Measurements from ENCODE around the gene PIP4K2C.

Gene PIP4K2C

GRCh38 chr12:57574795-57575194 is 16.2 kb upstream of the PIP4K2C start:
- no peak overlapping the region for H3K4me3 ChIP-seq (ENCODE audit: low read depth in 1 of 5, low read length in 5 of 5)
- H3K4me1 ChIP-seq (ENCODE audit: control insufficient read depth in 5 of 5, insufficient read depth in 5 of 5, low read length in 5 of 5), result no peaks in the 10 kb centered on the region
- H3K9me3 ChIP-seq (ENCODE audit: control insufficient read depth in 5 of 5, low read length in 5 of 5), result no peaks in the 10 kb centered on the region
- no peak overlapping the region for H3K27ac ChIP-seq (ENCODE audit: low read depth, low read length)
- H3K9ac ChIP-seq (ENCODE audit: low read length in 5 of 5), result no peak overlapping the region
- H3K36me3 ChIP-seq (ENCODE audit: control insufficient read depth in 5 of 5, insufficient read depth in 5 of 5, low read length in 5 of 5), result no peaks in the 10 kb centered on the region
- H3K27me3 ChIP-seq (ENCODE audit: control insufficient read depth in 5 of 5, insufficient read depth in 4 of 5, low read length in 5 of 5), result peaks cover 0 to 6% (median 5%) of the 10 kb centered on the region in 5 donors

GRCh38 chr12:57575771-57576612 is 15.0 kb upstream of the PIP4K2C start:
- Histone ChIP-seq H3K4me3 (ENCODE audit: low read depth in 1 of 5, low read length in 5 of 5) (no peak overlapping the region), H3K9me3 (ENCODE audit: control insufficient read depth in 5 of 5, low read length in 5 of 5) (no peaks in the 10 kb centered on the region), H3K4me1 (ENCODE audit: control insufficient read depth in 5 of 5, insufficient read depth in 5 of 5, low read length in 5 of 5) (no peaks in the 10 kb centered on the region), H3K9ac (ENCODE audit: low read length in 5 of 5) (no peak overlapping the region), H3K27me3 (ENCODE audit: control insufficient read depth in 5 of 5, insufficient read depth in 4 of 5, low read length in 5 of 5) (peaks cover 0 to 6% (median 5%) of the 10 kb centered on the region in 5 donors), H3K36me3 (ENCODE audit: control insufficient read depth in 5 of 5, insufficient read depth in 5 of 5, low read length in 5 of 5) (no peaks in the 10 kb centered on the region), H3K27ac (ENCODE audit: low read depth, low read length) (no peak overlapping the region)

- H3K27me3 ChIP-seq (ENCODE audit: control insufficient read depth in 5 of 5, insufficient read depth in 4 of 5, low read length in 5 of 5), result peaks cover 0 to 8% (median 6%) of the 10 kb centered on the region in 5 donors
- H3K9me3 ChIP-seq (ENCODE audit: control insufficient read depth in 5 of 5, low read length in 5 of 5), result no peaks in the 10 kb centered on the region
- H3K27ac ChIP-seq (ENCODE audit: low read depth, low read length), result no peak overlapping the region
- H3K4me3 ChIP-seq (ENCODE audit: low read depth in 1 of 5, low read length in 5 of 5), result no peak overlapping the region
- H3K4me1 ChIP-seq (ENCODE audit: control insufficient read depth in 5 of 5, insufficient read depth in 5 of 5, low read length in 5 of 5), result no peaks in the 10 kb centered on the region
- no peaks in the 10 kb centered on the region for H3K36me3 ChIP-seq (ENCODE audit: control insufficient read depth in 5 of 5, insufficient read depth in 5 of 5, low read length in 5 of 5)
- H3K9ac ChIP-seq (ENCODE audit: low read length in 5 of 5), result no peak overlapping the region
These were observed 14.3 kb upstream of the PIP4K2C start for GRCh38 chr12:57576613-57577160.

- Histone ChIP-seq H3K9ac (ENCODE audit: low read length in 5 of 5) (no peak overlapping the region), H3K4me3 (ENCODE audit: low read depth in 1 of 5, low read length in 5 of 5) (no peak overlapping the region), H3K4me1 (ENCODE audit: control insufficient read depth in 5 of 5, insufficient read depth in 5 of 5, low read length in 5 of 5) (no peaks in the 10 kb centered on the region), H3K36me3 (ENCODE audit: control insufficient read depth in 5 of 5, insufficient read depth in 5 of 5, low read length in 5 of 5) (no peaks in the 10 kb centered on the region), H3K27ac (ENCODE audit: low read depth, low read length) (no peak overlapping the region), H3K27me3 (ENCODE audit: control insufficient read depth in 5 of 5, insufficient read depth in 4 of 5, low read length in 5 of 5) (peaks cover 0 to 10% (median 3%) of the 10 kb centered on the region in 5 donors), H3K9me3 (ENCODE audit: control insufficient read depth in 5 of 5, low read length in 5 of 5) (no peaks in the 10 kb centered on the region)
These were observed 12.8 kb upstream of the PIP4K2C start for GRCh38 chr12:57577981-57578758.

GRCh38 chr12:57579011-57579410 is 12.0 kb upstream of the PIP4K2C start:
- H3K27me3 ChIP-seq (ENCODE audit: control insufficient read depth in 5 of 5, insufficient read depth in 4 of 5, low read length in 5 of 5), result peaks cover 0 to 10% (median 3%) of the 10 kb centered on the region in 5 donors

GRCh38 chr12:57579677-57580465 is 11.1 kb upstream of the PIP4K2C start:
- peaks cover 0 to 8% (median 3%) of the 10 kb centered on the region in 5 donors for H3K27me3 ChIP-seq (ENCODE audit: control insufficient read depth in 5 of 5, insufficient read depth in 4 of 5, low read length in 5 of 5)

More at GRCh38 chr12:57579011-57579410, 12.0 kb upstream of the PIP4K2C start:
- Histone ChIP-seq H3K9me3 (ENCODE audit: control insufficient read depth in 5 of 5, low read length in 5 of 5) (no peaks in the 10 kb centered on the region), H3K27ac (ENCODE audit: low read depth, low read length) (no peak overlapping the region), H3K4me1 (ENCODE audit: control insufficient read depth in 5 of 5, insufficient read depth in 5 of 5, low read length in 5 of 5) (no peaks in the 10 kb centered on the region), H3K4me3 (ENCODE audit: low read depth in 1 of 5, low read length in 5 of 5) (no peak overlapping the region), H3K9ac (ENCODE audit: low read length in 5 of 5) (no peak overlapping the region), H3K36me3 (ENCODE audit: control insufficient read depth in 5 of 5, insufficient read depth in 5 of 5, low read length in 5 of 5) (no peaks in the 10 kb centered on the region)

GRCh38 chr12:57580466-57580795 is 10.6 kb upstream of the PIP4K2C start:
- Histone ChIP-seq H3K9ac (ENCODE audit: low read length in 5 of 5) (no peak overlapping the region), H3K27ac (ENCODE audit: low read depth, low read length) (no peak overlapping the region), H3K4me3 (ENCODE audit: low read depth in 1 of 5, low read length in 5 of 5) (no peak overlapping the region), H3K27me3 (ENCODE audit: control insufficient read depth in 5 of 5, insufficient read depth in 4 of 5, low read length in 5 of 5) (peaks cover 0 to 7% (median 3%) of the 10 kb centered on the region in 5 donors), H3K9me3 (ENCODE audit: control insufficient read depth in 5 of 5, low read length in 5 of 5) (no peaks in the 10 kb centered on the region), H3K4me1 (ENCODE audit: control insufficient read depth in 5 of 5, insufficient read depth in 5 of 5, low read length in 5 of 5) (no peaks in the 10 kb centered on the region), H3K36me3 (ENCODE audit: control insufficient read depth in 5 of 5, insufficient read depth in 5 of 5, low read length in 5 of 5) (no peaks in the 10 kb centered on the region)

More at GRCh38 chr12:57579677-57580465, 11.1 kb upstream of the PIP4K2C start:
- H3K9ac ChIP-seq (ENCODE audit: low read length in 5 of 5), result no peak overlapping the region
- no peak overlapping the region for H3K27ac ChIP-seq (ENCODE audit: low read depth, low read length)
- no peaks in the 10 kb centered on the region for H3K4me1 ChIP-seq (ENCODE audit: control insufficient read depth in 5 of 5, insufficient read depth in 5 of 5, low read length in 5 of 5)
- H3K4me3 ChIP-seq (ENCODE audit: low read depth in 1 of 5, low read length in 5 of 5), result no peak overlapping the region
- no peaks in the 10 kb centered on the region for H3K36me3 ChIP-seq (ENCODE audit: control insufficient read depth in 5 of 5, insufficient read depth in 5 of 5, low read length in 5 of 5)
- no peaks in the 10 kb centered on the region for H3K9me3 ChIP-seq (ENCODE audit: control insufficient read depth in 5 of 5, low read length in 5 of 5)

GRCh38 chr12:57581802-57582201 is 9.2 kb upstream of the PIP4K2C start:
- H3K4me1 ChIP-seq (ENCODE audit: control insufficient read depth in 5 of 5, insufficient read depth in 5 of 5, low read length in 5 of 5), result no peaks in the 10 kb centered on the region
- H3K9ac ChIP-seq (ENCODE audit: low read length in 5 of 5), result no peak overlapping the region
- no peaks in the 10 kb centered on the region for H3K36me3 ChIP-seq (ENCODE audit: control insufficient read depth in 5 of 5, insufficient read depth in 5 of 5, low read length in 5 of 5)
- H3K27me3 ChIP-seq (ENCODE audit: control insufficient read depth in 5 of 5, insufficient read depth in 4 of 5, low read length in 5 of 5), result peaks cover 0 to 10% (median 0%) of the 10 kb centered on the region in 5 donors
- H3K4me3 ChIP-seq (ENCODE audit: low read depth in 1 of 5, low read length in 5 of 5), result no peak overlapping the region
- H3K9me3 ChIP-seq (ENCODE audit: control insufficient read depth in 5 of 5, low read length in 5 of 5), result no peaks in the 10 kb centered on the region
- H3K27ac ChIP-seq (ENCODE audit: low read depth, low read length), result no peak overlapping the region

- H3K9me3 ChIP-seq (ENCODE audit: control insufficient read depth in 5 of 5, low read length in 5 of 5), result no peaks in the 10 kb centered on the region
- H3K9ac ChIP-seq (ENCODE audit: low read length in 5 of 5), result no peak overlapping the region
- H3K27ac ChIP-seq (ENCODE audit: low read depth, low read length), result no peak overlapping the region
- H3K36me3 ChIP-seq (ENCODE audit: control insufficient read depth in 5 of 5, insufficient read depth in 5 of 5, low read length in 5 of 5), result no peaks in the 10 kb centered on the region
- no peaks in the 10 kb centered on the region for H3K4me1 ChIP-seq (ENCODE audit: control insufficient read depth in 5 of 5, insufficient read depth in 5 of 5, low read length in 5 of 5)
- H3K27me3 ChIP-seq (ENCODE audit: control insufficient read depth in 5 of 5, insufficient read depth in 4 of 5, low read length in 5 of 5), result peaks cover 0 to 10% (median 0%) of the 10 kb centered on the region in 5 donors
- H3K4me3 ChIP-seq (ENCODE audit: low read depth in 1 of 5, low read length in 5 of 5), result no peak overlapping the region
These were observed 8.6 kb upstream of the PIP4K2C start for GRCh38 chr12:57582440-57582839.
